IMR-90 (cell line): Measurements from ENCODE around the gene PRKAG2. TPM values are rescaled to one million over a fixed set of nuclear protein-coding genes. Genes with fewer than 3 reads are reported as not detected.

ENCODE experiments used
- ATAC-seq: fragments of 200-7000 bp; cut with Tn5 transposase; 2 replicates; pipeline ENCODE4 v1.9.1; 2020; ENCODE audit warnings: low read depth, mild to moderate bottlenecking, moderate library complexity
- BruUV-seq: library from RNA; stranded (reverse); fragments of 400-500 nt; replicated peaks from 2 replicates; lab custom pipeline; 2021; lab: Mats Ljungman, UMichigan
- CTCF ChIA-PET: fragments of 300-600 bp; formaldehyde crosslinking; extraction: SDS; loops from one replicate; lab custom pipeline; 2021; ENCODE audit warnings: antibody characterized with exemption; lab: Yijun Ruan, JAX
- POLR2A ChIA-PET: fragments of 300-600 bp; sonication (Branson Sonifier 250); formaldehyde crosslinking; loops from one replicate; lab custom pipeline; 2022; ENCODE audit warnings: antibody characterized with exemption; ENCODE audit not compliant: unreplicated experiment; lab: Charles Lee
- DNase-seq: peaks from one replicate; pipeline ENCODE4 v3.0.0; 2013
- H2AFZ ChIP-seq: replicated peaks from 2 replicates; pipeline ENCODE3; 2013; ENCODE audit warnings: low read length, mild to moderate bottlenecking; ENCODE audit not compliant: poor library complexity
- H2AK5ac ChIP-seq: 2 replicates; pipeline ENCODE4 v1.6.1; 2013; ENCODE audit warnings: low read depth, low read length, inconsistent platforms
- H2AK9ac ChIP-seq: replicated peaks from 2 replicates; pipeline ENCODE3; 2013; ENCODE audit warnings: mild to moderate bottlenecking, low read depth, low read length, moderate library complexity; ENCODE audit not compliant: poor library complexity
- H2BK120ac ChIP-seq: 2 replicates; pipeline ENCODE4 v1.6.1; 2013; ENCODE audit warnings: low read depth, low read length, inconsistent platforms
- H2BK15ac ChIP-seq: 3 replicates; pipeline ENCODE4 v1.6.1; 2013; ENCODE audit warnings: low read depth, low read length, inconsistent platforms
- H2BK20ac ChIP-seq: 2 replicates; pipeline ENCODE4 v1.6.1; 2013; ENCODE audit warnings: low read depth, mild to moderate bottlenecking, inconsistent platforms, low read length, moderate library complexity
- H2BK5ac ChIP-seq: 2 replicates; pipeline ENCODE4 v1.6.1; 2013; ENCODE audit warnings: mild to moderate bottlenecking, low read depth, low read length, inconsistent platforms; ENCODE audit not compliant: poor library complexity, severe bottlenecking
- H3K14ac ChIP-seq: replicated peaks from 2 replicates; pipeline ENCODE4 v1.6.1; 2013; ENCODE audit warnings: low read depth, low read length, inconsistent platforms
- H3K18ac ChIP-seq: 2 replicates; pipeline ENCODE4 v1.6.1; 2013; ENCODE audit warnings: low read depth, low read length, control low read depth
- H3K23ac ChIP-seq: 2 replicates; pipeline ENCODE4 v1.6.1; 2013; ENCODE audit warnings: low read depth, low read length, inconsistent platforms
- H3K27ac ChIP-seq: 2 replicates; pipeline ENCODE4 v1.5.1; 2013; ENCODE audit warnings: mild to moderate bottlenecking, control low read depth, low read length; ENCODE audit not compliant: insufficient read depth
- H3K27me3 ChIP-seq: 2 replicates; pipeline ENCODE4 v1.6.1; 2013; ENCODE audit warnings: low read length; ENCODE audit not compliant: control insufficient read depth, insufficient read depth
- H3K36me3 ChIP-seq: 2 replicates; pipeline ENCODE4 v1.6.1; 2013; ENCODE audit warnings: low read length, mixed read lengths; ENCODE audit not compliant: control insufficient read depth, insufficient read depth
- H3K4ac ChIP-seq: 2 replicates; pipeline ENCODE4 v1.6.1; 2013; ENCODE audit warnings: low read depth, low read length, inconsistent platforms
- H3K4me1 ChIP-seq: 2 replicates; pipeline ENCODE4 v1.6.1; 2013; ENCODE audit warnings: low read length, mixed read lengths; ENCODE audit not compliant: control insufficient read depth, insufficient read depth
- H3K4me2 ChIP-seq: 2 replicates; pipeline ENCODE4 v1.6.1; 2013; ENCODE audit warnings: low read depth, mild to moderate bottlenecking, control low read depth, low read length, moderate library complexity
- H3K4me3 ChIP-seq: 2 replicates; pipeline ENCODE4 v1.5.1; 2013; ENCODE audit warnings: low read depth, mild to moderate bottlenecking, control low read depth, low read length, moderate library complexity; ENCODE audit not compliant: insufficient read depth
- H3K56ac ChIP-seq: 2 replicates; pipeline ENCODE4 v1.6.1; 2013; ENCODE audit warnings: low read length, inconsistent platforms; ENCODE audit not compliant: insufficient read depth; ENCODE audit errors: extremely low read depth
- H3K79me1 ChIP-seq, 2 experiments: 2 replicates each; pipeline ENCODE4 v1.6.1; 2013; ENCODE audit warnings: low read length in 2 of 2, inconsistent platforms in 1 of 2, low read depth in 1 of 2
- H3K9ac ChIP-seq: 2 replicates; pipeline ENCODE4 v1.6.1; 2013; ENCODE audit warnings: low read depth, low read length, control low read depth
- H3K9me1 ChIP-seq: 2 replicates; pipeline ENCODE4 v1.6.1; 2013; ENCODE audit warnings: low read length, inconsistent platforms; ENCODE audit not compliant: insufficient read depth
- H3K9me3 ChIP-seq: 2 replicates; pipeline ENCODE4 v1.6.1; 2013; ENCODE audit warnings: low read length; ENCODE audit not compliant: control insufficient read depth, insufficient read depth
- H4K20me1 ChIP-seq: 2 replicates; pipeline ENCODE4 v1.6.1; 2013; ENCODE audit warnings: low read length, inconsistent platforms; ENCODE audit not compliant: insufficient read depth
- H4K5ac ChIP-seq: 2 replicates; pipeline ENCODE4 v1.6.1; 2013; ENCODE audit warnings: mild to moderate bottlenecking, low read depth, low read length, control low read depth
- H4K8ac ChIP-seq, 2 experiments: 2 replicates each; pipeline ENCODE4 v1.6.1; 2013; ENCODE audit warnings: low read depth in 2 of 2, low read length in 2 of 2, control low read depth in 1 of 2, inconsistent platforms in 1 of 2
- H4K91ac ChIP-seq: 2 replicates; pipeline ENCODE4 v1.6.1; 2013; ENCODE audit warnings: low read depth, low read length, inconsistent platforms; ENCODE audit not compliant: insufficient read depth
- CHD1 ChIP-seq: IDR thresholded peaks from 2 replicates; pipeline ENCODE4 v1.6.1; 2012; ENCODE audit warnings: low read depth, low read length, improper control_type of control experiment
- CTCF ChIP-seq: conservative IDR thresholded peaks from 2 replicates; pipeline ENCODE4 v1.5.1; 2012; ENCODE audit warnings: mild to moderate bottlenecking, low read depth, low read length, improper control_type of control experiment
- ELK1 ChIP-seq: fragments of 150-350 bp; IDR thresholded peaks from 2 replicates; pipeline ENCODE4 v1.6.1; 2016; ENCODE audit warnings: low read depth, mild to moderate bottlenecking, low read length, moderate library complexity, borderline replicate concordance
- FOS ChIP-seq: fragments of 150-350 bp; IDR thresholded peaks from 2 replicates; pipeline ENCODE4 v1.6.1; 2016; ENCODE audit warnings: low read depth, low read length
- MAFK ChIP-seq: IDR thresholded peaks from 2 replicates; pipeline ENCODE4 v1.6.1; 2012; ENCODE audit warnings: low read depth, low read length, improper control_type of control experiment
- MAZ ChIP-seq: IDR thresholded peaks from 2 replicates; pipeline ENCODE4 v1.6.1; 2012; ENCODE audit warnings: low read depth, mild to moderate bottlenecking, low read length, improper control_type of control experiment, moderate library complexity, borderline replicate concordance
- MXI1 ChIP-seq: IDR thresholded peaks from 2 replicates; pipeline ENCODE4 v1.6.1; 2012; ENCODE audit warnings: low read depth, mild to moderate bottlenecking, low read length, moderate library complexity, borderline replicate concordance
- NFE2L2 ChIP-seq: fragments of 150-350 bp; IDR thresholded peaks from 2 replicates; pipeline ENCODE4 v1.6.1; 2016; ENCODE audit warnings: low read depth, mild to moderate bottlenecking, low read length
- POLR2A ChIP-seq: IDR thresholded peaks from 2 replicates; pipeline ENCODE4 v1.6.1; 2012; ENCODE audit warnings: mild to moderate bottlenecking, low read depth, low read length
- RAD21 ChIP-seq: IDR thresholded peaks from 2 replicates; pipeline ENCODE4 v1.6.1; 2012; ENCODE audit warnings: low read length, improper control_type of control experiment
- SMC3 ChIP-seq: fragments of 150-350 bp; IDR thresholded peaks from 2 replicates; pipeline ENCODE4 v1.6.1; 2016; ENCODE audit warnings: low read depth, mild to moderate bottlenecking, antibody characterized with exemption, low read length, moderate library complexity
- WGBS, 2 experiments: methylation state at CpG; one replicate each; pipeline versions ENCODE4 v1.1.5 to v1.1.7; 2013; ENCODE audit warnings: missing lambda C conversion rate in 2 of 2; ENCODE audit not compliant: insufficient read length in 1 of 2; ENCODE audit errors: extremely low coverage in 2 of 2; 5-methylcytosine and 5-hydroxymethylcytosine counted together
- dilution Hi-C: fragments of 300-500 bp; cut with HindIII; formaldehyde crosslinking; loops from one replicate; pipeline ENCODE4 v1.14.3; 2018; ENCODE audit warnings: low sequenced_read_pairs; ENCODE audit not compliant: unreplicated experiment
- in situ Hi-C: fragments of 300-500 bp; cut with MboI; formaldehyde crosslinking; loops from 3 replicates; pipeline ENCODE4 v1.14.3; 2019; ENCODE audit warnings: low sequenced_read_pairs, inconsistent platforms, mixed read lengths
- intact Hi-C: fragments of 100-400 bp; cut with micrococcal nuclease; formaldehyde crosslinking; loops from 2 replicates; pipeline ENCODE4 v1.10.0; 2022
- polyA plus RNA-seq, 3 experiments: library from polyadenylated mRNA; depleted of rRNA; stranded (reverse); fragments of >200 nt; gene quantifications; 2 replicates each; pipeline ENCODE4 v1.2.3, GENCODE V29; 2012; ENCODE audit warnings: low replicate concordance in 1 of 3
- total RNA-seq: library from RNA; depleted of rRNA; stranded (reverse); fragments of >200 nt; gene quantifications from 2 replicates; pipeline ENCODE4 v1.2.3, GENCODE V29; 2012

The PRKAG2 gene
- total and polyA plus RNA-seq, 2 of the 4 experiments (the other 2 are of a cell fraction): 15.4 to 21.6 TPM

- H3K18ac ChIP-seq: no peak overlapping the region
- BruUV-seq: no TSS peak
Measured at GRCh38 chr7:151676759-151677158, 200.2 kb downstream of the PRKAG2 start.

More at GRCh38 chr7:151676759-151677158, 200.2 kb downstream of the PRKAG2 start:
- ATAC-seq: no peak
- Histone ChIP-seq H4K8ac (no peak overlapping the region), H3K4me2 (no peak overlapping the region), H2AFZ (no peak overlapping the region), H3K4me1 (peaks cover 7% of the 10 kb centered on the region), H3K14ac (no peak overlapping the region), H3K27me3 (no peaks in the 10 kb centered on the region), H3K9me1 (peaks cover 11% of the 10 kb centered on the region), H3K23ac (no peak overlapping the region), H4K20me1 (no peaks in the 10 kb centered on the region), H3K4ac (no peak overlapping the region), H3K27ac (no peak overlapping the region), H3K56ac (no peak overlapping the region), H3K9ac (no peak overlapping the region), H3K4me3 (no peak overlapping the region), H2AK5ac (no peak overlapping the region), H2BK20ac (no peak overlapping the region), H2BK15ac (0 out of 3 replicates have a peak overlapping the region, but pooled peaks have one; percentile 61), H3K36me3 (no peaks in the 10 kb centered on the region), H4K5ac (no peak overlapping the region), H3K9me3 (no peaks in the 10 kb centered on the region), H4K91ac (no peak overlapping the region), H3K79me1 (no peaks in the 10 kb centered on the region), H2AK9ac (no peak overlapping the region), H2BK5ac (no peak overlapping the region), H2BK120ac (no peak overlapping the region)
- in situ Hi-C loops: no loop called here
- TF ChIP-seq MXI1 (no peak), CHD1 (no peak), MAFK (no peak), MAZ (no peak), RAD21 (no peak), ELK1 (no peak), FOS (no peak), NFE2L2 (no peak), CTCF (no peak), SMC3 (no peak), POLR2A (no peak)
- WGBS, 2 experiments: 100% methylated on average over 2 of the region's 11 CpGs; no CpG with 5 or more reads in 1 of the 2 experiments
- CTCF ChIA-PET: no interaction called here
- intact Hi-C loops: no loop called here
- dilution Hi-C loops: no loop called here
- POLR2A ChIA-PET: no interaction called here
- no peak for DNase-seq
